Measurements from ENCODE around the gene GGTA1. TPM values are rescaled to one million over a fixed set of nuclear protein-coding genes. Genes with fewer than 3 reads are reported as not detected.

Gene GGTA1
- total and polyA plus RNA-seq, 7 donors, result 0.50 to 7.0 (median 1.7) TPM

- H3K4me3 ChIP-seq, result no peak overlapping the region
- no peak overlapping the region for H3K27ac ChIP-seq
- TF ChIP-seq CTCF (IDR thresholded peaks at IDR 0.05), result no peak
- WGBS, 3 donors, result 43 to 52% (median 50%) methylated on average over 28 to 33 of the region's 33 CpGs
- H3K27me3 ChIP-seq (ENCODE audit: insufficient read depth in 3 of 3, low read length in 2 of 3), result no peaks in the 10 kb centered on the region
- H3K36me3 ChIP-seq (ENCODE audit: insufficient read depth in 1 of 2, low read depth in 1 of 2), result no peaks in the 10 kb centered on the region
- intact Hi-C loops (cut with DNase I), result loop anchor here (5.0 kb wide), 3 partner anchors 137 to 447 kb away; no protein-coding TSS in a partner anchor
- DNase-seq, result peak in 1 of 2 donors; percentile 62
- peak in 1 of 4 donors; percentile 3 for ATAC-seq
- peaks cover 7% of the 10 kb centered on the region for H3K4me1 ChIP-seq
- H3K9me3 ChIP-seq, result no peaks in the 10 kb centered on the region
These were observed 45.7 kb upstream of the GGTA1 start for GRCh38 chr9:121545150-121545874.

- intact Hi-C loops (cut with DNase I), result no loop called here
- Histone ChIP-seq H3K36me3 (ENCODE audit: insufficient read depth in 1 of 2, low read depth in 1 of 2) (no peaks in the 10 kb centered on the region), H3K27me3 (ENCODE audit: insufficient read depth in 3 of 3, low read length in 2 of 3) (no peaks in the 10 kb centered on the region), H3K4me1 (peaks cover 7% of the 10 kb centered on the region), H3K9me3 (no peaks in the 10 kb centered on the region), H3K4me3 (no peak overlapping the region), H3K27ac (no peak overlapping the region)
- TF ChIP-seq CTCF (IDR thresholded peaks at IDR 0.05), result no peak
- 42 to 57% (median 56%) methylated on average over 4 of the region's 4 CpGs for WGBS, 3 donors
- ATAC-seq (no peak), DNase-seq (no peak)
These were observed 42.4 kb upstream of the GGTA1 start for GRCh38 chr9:121542025-121542424.

- ATAC-seq, result no peak
- no peak overlapping the region for H3K27ac ChIP-seq
- no peak overlapping the region for H3K4me3 ChIP-seq
- H3K36me3 ChIP-seq (ENCODE audit: insufficient read depth in 1 of 2, low read depth in 1 of 2), result no peaks in the 10 kb centered on the region
- WGBS, 3 donors, result 92 to 93% (median 93%) methylated on average over 3 of the region's 3 CpGs
- no peak for DNase-seq
- peaks cover 7% of the 10 kb centered on the region for H3K4me1 ChIP-seq
- no peak for TF ChIP-seq CTCF (IDR thresholded peaks at IDR 0.05)
- intact Hi-C loops (cut with DNase I), result no loop called here
- H3K27me3 ChIP-seq (ENCODE audit: insufficient read depth in 3 of 3, low read length in 2 of 3), result no peaks in the 10 kb centered on the region
- H3K9me3 ChIP-seq, result no peaks in the 10 kb centered on the region
These were observed 41.6 kb upstream of the GGTA1 start for GRCh38 chr9:121541256-121541655.

- TF ChIP-seq CTCF (IDR thresholded peaks at IDR 0.05), result no peak
- ATAC-seq, result peak in 2 of 4 donors; percentile 40 to 55
- Histone ChIP-seq H3K36me3 (ENCODE audit: insufficient read depth in 1 of 2, low read depth in 1 of 2) (no peaks in the 10 kb centered on the region), H3K4me3 (no peak overlapping the region), H3K27ac (no peak overlapping the region), H3K9me3 (no peaks in the 10 kb centered on the region), H3K4me1 (no peaks in the 10 kb centered on the region), H3K27me3 (ENCODE audit: insufficient read depth in 3 of 3, low read length in 2 of 3) (no peaks in the 10 kb centered on the region)
- intact Hi-C loops (cut with DNase I), result no loop called here
- no peak for DNase-seq
- WGBS, 3 donors, result 81 to 85% (median 81%) methylated on average over 7 of the region's 7 CpGs
These were observed 38.6 kb upstream of the GGTA1 start for GRCh38 chr9:121538221-121538620.

- peak in 2 of 4 donors; percentile 17 to 29 for ATAC-seq
- no peak for TF ChIP-seq CTCF (IDR thresholded peaks at IDR 0.05)
- Histone ChIP-seq H3K4me1 (no peaks in the 10 kb centered on the region), H3K27ac (no peak overlapping the region), H3K27me3 (ENCODE audit: insufficient read depth in 3 of 3, low read length in 2 of 3) (no peaks in the 10 kb centered on the region), H3K9me3 (no peaks in the 10 kb centered on the region), H3K36me3 (ENCODE audit: insufficient read depth in 1 of 2, low read depth in 1 of 2) (no peaks in the 10 kb centered on the region), H3K4me3 (no peak overlapping the region)
- intact Hi-C loops (cut with DNase I), result no loop called here
- WGBS, 3 donors, result 17 to 41% (median 26%) methylated on average over 5 of the region's 5 CpGs
- DNase-seq, result no peak
These were observed 37.6 kb upstream of the GGTA1 start for GRCh38 chr9:121537283-121537682.
